ENCODE results near the gene LIME1.
"Not testable (repeated sequence)": the region's sequence is repeated elsewhere in the genome, so short reads cannot be mapped to it uniquely, and the experiment has no call there.

The LIME1 gene

GRCh38 chr20:63775096-63775978 is 38.9 kb downstream of the LIME1 start:
- no peak for DNase-seq

GRCh38 chr20:63776875-63777274 is 40.4 kb downstream of the LIME1 start:
- not testable (repeated sequence) for DNase-seq

DNA sequence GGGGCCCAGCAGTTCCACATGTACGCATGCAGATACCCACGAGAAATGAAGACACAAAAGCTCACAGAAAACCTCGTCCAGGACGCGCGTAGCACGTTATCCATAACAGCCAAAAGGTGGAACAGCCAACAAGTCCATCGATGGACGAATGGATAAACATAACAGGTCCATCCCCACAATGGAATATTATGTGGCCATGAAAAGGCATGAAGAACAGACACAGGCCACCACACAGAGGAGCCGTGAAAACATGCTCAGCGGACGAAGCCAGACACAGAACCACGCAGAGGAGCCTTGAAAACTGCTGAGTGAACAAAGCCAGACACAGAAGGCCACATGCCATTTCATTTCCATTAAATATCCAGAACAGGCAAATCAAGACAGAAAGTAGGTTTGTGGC is 41.1 kb downstream of the LIME1 start:
- no peak for DNase-seq

DNA sequence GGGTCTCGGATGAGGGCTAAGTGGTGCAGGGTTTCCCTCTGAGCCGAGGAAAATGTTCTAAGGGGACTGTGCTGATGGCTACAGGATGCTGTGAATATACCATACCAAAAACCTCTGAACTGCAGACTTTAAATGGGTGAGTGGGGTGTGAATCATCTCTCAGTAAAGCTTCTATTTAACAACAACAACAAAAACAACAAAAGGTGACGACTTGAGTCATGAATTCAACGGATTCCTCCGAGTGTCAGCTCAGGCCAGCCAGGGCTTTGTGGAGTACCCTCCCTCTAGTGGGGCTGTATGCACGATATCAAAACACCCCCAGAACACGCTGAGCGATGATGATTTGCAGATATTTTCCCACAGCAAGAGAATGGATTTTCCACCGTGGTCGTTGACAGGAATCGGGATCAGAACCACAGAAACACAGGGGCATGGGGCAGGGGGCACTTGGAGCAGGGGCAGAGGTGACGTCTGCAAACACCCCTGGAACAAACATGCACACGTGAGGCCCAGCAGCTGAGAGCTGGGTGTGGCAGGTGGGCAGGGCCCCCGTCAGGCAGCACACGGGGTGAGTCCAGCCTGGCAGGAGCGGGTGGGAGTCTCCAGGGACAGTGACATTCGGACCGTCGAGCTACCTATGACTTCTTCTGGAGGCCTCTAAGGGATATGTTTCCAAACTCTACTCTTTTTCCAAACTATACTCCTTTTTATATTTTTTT is 41.7 kb downstream of the LIME1 start:
- DNase-seq = no peak

DNA sequence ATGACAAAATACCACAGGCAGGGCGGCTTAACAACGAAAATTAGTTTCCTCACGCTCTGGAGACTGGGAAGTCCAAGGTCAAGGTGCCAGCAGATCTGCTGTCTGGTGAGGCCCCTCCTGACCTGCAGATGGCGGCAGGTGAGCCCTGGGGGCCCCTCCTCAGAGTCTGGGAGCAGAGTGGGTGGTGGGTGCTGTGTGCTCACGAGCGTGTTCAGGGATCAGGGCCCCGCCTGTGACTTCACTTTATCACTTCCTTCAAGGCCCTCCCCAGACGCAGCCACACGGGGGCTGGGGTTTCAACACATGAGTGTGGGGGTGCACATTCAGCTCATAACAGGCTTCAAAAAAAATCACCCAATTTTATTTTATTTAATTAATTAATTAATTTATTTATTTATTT is 42.4 kb downstream of the LIME1 start:
- DNase-seq = no peak

DNA sequence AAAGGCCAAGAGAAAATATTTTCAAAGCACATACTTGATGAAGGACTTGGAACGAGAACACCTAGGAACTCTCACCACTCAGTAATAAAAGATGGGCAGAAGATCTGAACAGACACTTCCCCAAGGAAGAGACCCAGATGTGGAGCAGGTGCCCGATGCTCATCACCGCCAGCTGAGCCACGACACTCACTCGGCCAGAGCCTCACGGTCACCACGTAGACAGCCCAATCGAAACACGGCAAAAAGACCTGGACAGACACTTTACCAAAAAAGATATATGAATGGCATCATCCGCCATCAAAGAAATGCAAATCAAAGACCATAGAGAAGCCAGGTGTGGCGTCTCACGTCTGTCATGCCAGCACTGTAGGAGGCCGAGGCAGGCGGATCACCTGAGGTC is 44.7 kb downstream of the LIME1 start:
- DNase-seq = no peak

- DNase-seq = no peak
Observed at GRCh38 chr20:63782051-63782471, 45.6 kb downstream of the LIME1 start.

DNA sequence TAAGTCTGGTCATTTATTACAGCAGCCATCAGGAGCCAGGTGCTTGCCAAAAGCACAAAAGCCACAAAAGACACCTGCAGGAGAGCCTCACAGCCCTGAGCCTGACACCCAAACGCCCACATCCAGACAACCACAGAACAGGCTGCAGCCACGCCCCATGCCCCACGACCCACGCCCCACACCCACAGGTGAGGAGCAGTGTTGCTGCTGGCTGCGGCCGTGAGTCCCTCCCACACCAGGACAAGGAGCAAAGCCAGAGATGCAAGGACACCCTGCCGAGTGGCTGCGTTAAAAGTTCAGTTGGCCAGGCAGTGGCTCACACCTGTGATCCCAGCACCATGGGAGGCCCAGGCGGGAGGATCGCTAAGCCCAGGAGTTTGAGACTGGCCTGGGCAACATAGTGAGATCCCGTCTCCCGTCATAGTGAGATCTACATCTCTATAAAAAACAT is 46.1 kb downstream of the LIME1 start:
- no peak for DNase-seq

DNA sequence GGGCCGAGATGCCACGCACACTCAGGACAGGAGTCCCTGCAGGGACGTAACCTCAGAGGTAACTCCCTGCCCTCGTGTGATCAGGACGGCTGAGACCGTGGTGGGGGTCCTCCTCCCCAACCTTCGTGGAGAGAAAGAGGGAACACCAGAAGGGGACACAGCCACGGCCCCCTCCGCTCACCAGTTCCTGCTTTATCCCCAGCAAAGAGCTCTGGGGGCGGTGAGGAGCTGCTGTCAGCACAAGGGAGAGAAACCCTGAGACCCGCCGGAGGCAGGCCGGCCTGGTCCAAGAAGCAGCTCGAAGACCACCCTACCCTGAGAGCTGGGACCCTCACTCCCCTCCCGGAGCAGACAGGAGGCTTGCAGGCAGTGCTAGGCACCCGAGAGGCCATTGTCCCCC is 47.5 kb downstream of the LIME1 start:
- DNase-seq = no peak

DNA sequence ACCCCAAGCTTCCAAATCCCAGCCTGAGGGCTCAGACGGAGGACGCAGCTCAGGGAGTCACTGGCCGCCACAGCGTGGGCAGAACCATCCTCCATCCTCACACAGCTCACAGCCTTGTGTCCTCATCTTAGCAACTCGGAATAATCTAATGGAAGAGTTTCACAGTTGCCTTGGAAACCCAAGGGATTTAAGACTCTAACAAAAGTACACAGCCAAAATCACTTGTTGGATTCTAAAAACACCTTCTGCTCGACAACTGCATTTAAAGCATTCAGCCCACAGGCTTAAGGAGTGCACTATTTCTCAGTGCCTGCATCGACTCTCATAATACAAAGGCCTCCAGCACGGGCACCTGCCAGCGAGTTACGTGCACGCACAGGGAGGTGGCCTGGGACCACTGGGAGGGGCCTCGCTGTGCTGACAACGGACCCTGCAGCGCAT is 49.2 kb downstream of the LIME1 start:
- peak; percentile 51 for DNase-seq

DNA sequence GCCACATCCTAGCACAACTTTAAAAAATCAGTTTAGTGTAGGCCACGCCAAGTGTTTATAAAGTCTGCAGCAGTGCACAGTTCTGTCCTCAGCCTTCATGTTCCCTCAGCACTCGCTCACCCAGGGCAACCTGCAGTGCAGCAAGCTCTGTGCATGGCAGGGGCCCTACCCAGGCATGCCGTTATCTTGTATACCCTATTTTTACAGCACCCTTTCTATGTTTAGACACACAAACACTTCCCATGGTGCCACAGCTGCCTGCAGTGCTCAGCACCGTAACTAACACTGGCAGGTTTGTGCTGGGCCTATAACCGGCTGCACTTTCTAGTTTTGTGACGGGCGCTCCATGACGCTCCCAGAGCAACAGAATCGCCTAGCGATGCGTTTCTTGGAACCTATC is 50.8 kb downstream of the LIME1 start:
- DNase-seq = no peak

GRCh38 chr20:63787749-63788148 is 51.3 kb downstream of the LIME1 start:
- no peak for DNase-seq
